Prostate gland (tissue), 2 donors: ENCODE data around the gene SLC25A31.

ENCODE experiments used
- CTCF ChIP-seq, 4 experiments: fragments of 200-600 bp in 2 of 4; fragments of 450-650 bp in 2 of 4; sonication (generic) in 2 of 4; IDR thresholded peaks; 1 replicate in 3 of 4; 2 replicates in 1 of 4; pipeline ENCODE4 v1.5.1; 2016 to 2019; ENCODE audit warnings: antibody characterized with exemption in 4 of 4, mild to moderate bottlenecking in 2 of 4, moderate library complexity in 2 of 4
- POLR2AphosphoS5 ChIP-seq: sonication (generic); formaldehyde crosslinking; IDR thresholded peaks from one replicate; pipeline ENCODE4 v1.6.1; 2017; ENCODE audit warnings: antibody characterized with exemption

- TF ChIP-seq CTCF (IDR thresholded peaks at IDR 0.05) (no peak), POLR2AphosphoS5 (no peak)
Measured at GRCh38 chr4:127778102-127778501, 47.9 kb downstream of the SLC25A31 start.
